Activated CD4-positive, alpha-beta memory T cell treated with anti-CD3 and anti-CD28 coated beads, Interleukin-2, amount 10 ng/mL, durations not matched to agents 7 days and 5 days (primary cell): Measurements from ENCODE around the gene POLR2L. TPM values are rescaled to one million over a fixed set of nuclear protein-coding genes. Genes with fewer than 3 reads are reported as not detected.

Source experiments
- CTCF ChIA-PET: fragments of 350-600 bp; sonication (Branson Sonifier 250); formaldehyde crosslinking; loops from one replicate; lab custom pipeline; 2021; ENCODE audit warnings: antibody characterized with exemption, inconsistent platforms; lab: Charles Lee
- POLR2A ChIA-PET: fragments of 350-600 bp; sonication (Branson Sonifier 250); formaldehyde crosslinking; loops from one replicate; lab custom pipeline; 2021; ENCODE audit warnings: antibody characterized with exemption; lab: Charles Lee
- DNase-seq: peaks from one replicate; pipeline ENCODE4 v3.0.0-alpha.2; 2020
- H3K27ac Mint-ChIP-seq: one replicate; pipeline ENCODE4 v1.8.0; 2021; ENCODE audit warnings: mild to moderate bottlenecking, mixed read lengths
- H3K27me3 Mint-ChIP-seq: one replicate; pipeline ENCODE4 v1.8.0; 2021; ENCODE audit warnings: mixed read lengths
- H3K36me3 Mint-ChIP-seq: one replicate; pipeline ENCODE4 v1.8.0; 2021; ENCODE audit warnings: low read depth, mixed read lengths
- H3K4me1 Mint-ChIP-seq: one replicate; pipeline ENCODE4 v1.8.0; 2021; ENCODE audit warnings: mixed read lengths
- H3K4me3 Mint-ChIP-seq: one replicate; pipeline ENCODE4 v1.8.0; 2021; ENCODE audit warnings: mild to moderate bottlenecking, mixed read lengths
- H3K9me3 Mint-ChIP-seq: one replicate; pipeline ENCODE4 v1.8.0; 2021; ENCODE audit warnings: mixed read lengths
- total RNA-seq, 2 experiments: library from RNA; stranded (reverse); gene quantifications; one replicate each; pipeline ENCODE4 v1.2.3, GENCODE V29; 2021

POLR2L gene
- total RNA-seq, 2 experiments from 2014 or later, result 59.3 to 61.5 TPM

DNA sequence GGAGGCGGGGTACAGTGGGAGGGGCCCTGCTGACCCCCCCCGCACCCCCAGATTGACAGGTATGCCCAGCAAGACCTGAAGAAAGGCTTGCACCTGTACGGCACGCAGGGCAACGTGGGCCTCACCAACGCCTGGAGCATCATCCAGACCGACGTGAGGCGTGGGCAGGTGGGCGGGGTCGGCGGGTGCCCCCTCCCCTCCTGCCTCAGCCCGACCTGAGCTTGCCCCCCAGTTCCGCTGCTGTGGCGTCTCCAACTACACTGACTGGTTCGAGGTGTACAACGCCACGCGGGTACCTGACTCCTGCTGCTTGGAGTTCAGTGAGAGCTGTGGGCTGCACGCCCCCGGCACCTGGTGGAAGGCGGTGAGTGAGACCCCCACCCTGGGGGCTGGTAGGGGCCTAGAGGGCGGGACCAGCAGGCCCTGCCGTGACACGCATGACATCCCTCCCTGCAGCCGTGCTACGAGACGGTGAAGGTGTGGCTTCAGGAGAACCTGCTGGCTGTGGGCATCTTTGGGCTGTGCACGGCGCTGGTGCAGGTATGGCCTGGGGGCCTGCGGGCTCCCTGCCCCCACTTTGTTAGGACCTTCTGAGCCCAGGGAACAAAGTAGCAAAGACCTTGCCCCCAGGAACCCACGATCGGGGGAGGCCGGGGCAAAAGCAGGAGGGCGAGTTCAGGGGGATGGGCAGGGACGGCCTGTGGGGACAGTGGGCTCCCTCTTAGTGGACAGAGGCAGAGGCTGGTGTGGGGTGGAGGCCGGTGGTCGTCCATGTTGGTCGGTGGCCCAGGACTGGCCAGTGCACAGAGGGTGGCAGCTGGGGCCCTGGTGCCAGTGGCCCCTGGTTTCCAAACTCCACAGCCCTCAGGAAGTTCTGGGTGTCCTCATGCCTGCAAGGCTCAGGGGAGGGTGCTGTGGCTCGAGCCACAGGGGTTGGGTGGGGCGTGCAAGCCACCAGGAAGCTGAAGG is 23.4 kb upstream of the POLR2L start:
- Mint-ChIP-seq H3K27me3 (no peaks in the 10 kb centered on the region), H3K9me3 (no peaks in the 10 kb centered on the region), H3K36me3 (no peaks in the 10 kb centered on the region), H3K27ac (no peak overlapping the region), H3K4me1 (no peaks in the 10 kb centered on the region), H3K4me3 (no peak overlapping the region)
- ChIA-PET CTCF (no interaction called here), POLR2A (no interaction called here)
- DNase-seq, result no peak

- no peaks in the 10 kb centered on the region for H3K27me3 Mint-ChIP-seq
- POLR2A ChIA-PET, result no interaction called here
- H3K9me3 Mint-ChIP-seq, result no peaks in the 10 kb centered on the region
- H3K4me1 Mint-ChIP-seq, result no peaks in the 10 kb centered on the region
- no peak for DNase-seq
- no peak overlapping the region for H3K27ac Mint-ChIP-seq
- CTCF ChIA-PET, result no interaction called here
- H3K36me3 Mint-ChIP-seq, result no peaks in the 10 kb centered on the region
- no peak overlapping the region for H3K4me3 Mint-ChIP-seq
Observed at GRCh38 chr11:864898-865297, 22.6 kb upstream of the POLR2L start.

- no peaks in the 10 kb centered on the region for H3K27me3 Mint-ChIP-seq
- no peaks in the 10 kb centered on the region for H3K36me3 Mint-ChIP-seq
- no peaks in the 10 kb centered on the region for H3K9me3 Mint-ChIP-seq
- H3K4me1 Mint-ChIP-seq, result no peaks in the 10 kb centered on the region
- CTCF ChIA-PET, result no interaction called here
- POLR2A ChIA-PET, result no interaction called here
- no peak for DNase-seq
- H3K4me3 Mint-ChIP-seq, result no peak overlapping the region
- H3K27ac Mint-ChIP-seq, result no peak overlapping the region
Observed at GRCh38 chr11:863910-864827, 21.8 kb upstream of the POLR2L start.

- DNase-seq, result no peak
- no peaks in the 10 kb centered on the region for H3K4me1 Mint-ChIP-seq
- H3K4me3 Mint-ChIP-seq, result no peak overlapping the region
- no peaks in the 10 kb centered on the region for H3K36me3 Mint-ChIP-seq
- H3K27ac Mint-ChIP-seq, result no peak overlapping the region
- ChIA-PET POLR2A (no interaction called here), CTCF (no interaction called here)
- H3K9me3 Mint-ChIP-seq, result no peaks in the 10 kb centered on the region
- H3K27me3 Mint-ChIP-seq, result no peaks in the 10 kb centered on the region
Observed at GRCh38 chr11:863023-863909, 20.9 kb upstream of the POLR2L start.

- no peaks in the 10 kb centered on the region for H3K4me1 Mint-ChIP-seq
- DNase-seq, result no peak
- no peaks in the 10 kb centered on the region for H3K27me3 Mint-ChIP-seq
- no peak overlapping the region for H3K27ac Mint-ChIP-seq
- no peaks in the 10 kb centered on the region for H3K36me3 Mint-ChIP-seq
- POLR2A ChIA-PET, result no interaction called here
- no peaks in the 10 kb centered on the region for H3K9me3 Mint-ChIP-seq
- CTCF ChIA-PET, result no interaction called here
- no peak overlapping the region for H3K4me3 Mint-ChIP-seq
Observed at GRCh38 chr11:862696-863022, 20.3 kb upstream of the POLR2L start.

DNA sequence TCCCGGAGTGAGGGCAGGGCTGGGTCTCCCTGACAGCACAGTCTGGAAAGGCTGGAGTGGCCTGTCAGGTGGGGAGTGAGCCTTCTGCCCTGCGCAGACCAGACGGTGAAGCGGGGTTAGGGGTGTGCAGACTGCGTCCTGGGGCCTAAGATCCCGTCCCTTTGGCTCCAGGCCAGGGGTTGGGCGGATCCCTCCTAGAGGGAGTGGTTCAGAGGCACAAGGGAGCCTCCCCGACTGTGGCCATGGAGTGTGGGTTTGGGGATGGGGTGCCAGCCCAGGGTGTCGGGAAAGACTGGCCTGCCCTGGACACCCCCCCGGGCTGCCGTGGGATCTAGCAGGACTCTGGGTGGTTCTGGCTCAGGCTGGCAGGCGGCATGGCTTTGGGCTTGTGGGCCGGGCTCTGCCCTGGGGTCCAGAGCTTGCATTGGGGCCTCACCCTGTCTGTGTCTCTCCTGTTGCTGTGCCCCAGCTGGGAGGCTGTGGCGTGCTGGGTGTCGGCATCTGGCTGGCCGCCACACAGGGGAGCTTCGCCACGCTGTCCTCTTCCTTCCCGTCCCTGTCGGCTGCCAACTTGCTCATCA is 19.8 kb upstream of the POLR2L start:
- Mint-ChIP-seq H3K36me3 (no peaks in the 10 kb centered on the region), H3K27me3 (no peaks in the 10 kb centered on the region), H3K4me1 (no peaks in the 10 kb centered on the region), H3K4me3 (no peak overlapping the region), H3K9me3 (no peaks in the 10 kb centered on the region), H3K27ac (no peak overlapping the region)
- CTCF ChIA-PET, result no interaction called here
- POLR2A ChIA-PET, result no interaction called here
- no peak for DNase-seq

DNA sequence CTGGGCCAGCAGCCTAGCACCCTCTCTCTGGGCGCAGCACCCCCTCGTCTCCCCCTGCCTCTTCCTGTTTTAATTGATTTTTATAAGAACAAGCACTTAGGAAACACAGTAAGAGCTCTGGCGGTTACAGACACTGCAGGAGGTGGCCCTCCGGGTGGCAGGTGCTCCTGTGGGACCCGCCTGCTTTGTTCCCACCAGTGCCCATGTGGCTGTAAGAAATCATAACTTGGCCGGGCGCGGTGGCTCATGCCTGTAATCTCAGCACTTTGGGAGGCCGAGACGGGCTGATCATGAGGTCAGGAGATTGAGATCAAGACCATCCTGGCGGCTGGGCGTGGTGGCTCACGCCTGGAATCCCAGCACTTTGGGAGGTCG is 18.8 kb upstream of the POLR2L start:
- no peaks in the 10 kb centered on the region for H3K4me1 Mint-ChIP-seq
- POLR2A ChIA-PET, result no interaction called here
- H3K4me3 Mint-ChIP-seq, result no peak overlapping the region
- no peaks in the 10 kb centered on the region for H3K27me3 Mint-ChIP-seq
- H3K36me3 Mint-ChIP-seq, result no peaks in the 10 kb centered on the region
- H3K9me3 Mint-ChIP-seq, result no peaks in the 10 kb centered on the region
- DNase-seq, result no peak
- CTCF ChIA-PET, result no interaction called here
- no peak overlapping the region for H3K27ac Mint-ChIP-seq

DNA sequence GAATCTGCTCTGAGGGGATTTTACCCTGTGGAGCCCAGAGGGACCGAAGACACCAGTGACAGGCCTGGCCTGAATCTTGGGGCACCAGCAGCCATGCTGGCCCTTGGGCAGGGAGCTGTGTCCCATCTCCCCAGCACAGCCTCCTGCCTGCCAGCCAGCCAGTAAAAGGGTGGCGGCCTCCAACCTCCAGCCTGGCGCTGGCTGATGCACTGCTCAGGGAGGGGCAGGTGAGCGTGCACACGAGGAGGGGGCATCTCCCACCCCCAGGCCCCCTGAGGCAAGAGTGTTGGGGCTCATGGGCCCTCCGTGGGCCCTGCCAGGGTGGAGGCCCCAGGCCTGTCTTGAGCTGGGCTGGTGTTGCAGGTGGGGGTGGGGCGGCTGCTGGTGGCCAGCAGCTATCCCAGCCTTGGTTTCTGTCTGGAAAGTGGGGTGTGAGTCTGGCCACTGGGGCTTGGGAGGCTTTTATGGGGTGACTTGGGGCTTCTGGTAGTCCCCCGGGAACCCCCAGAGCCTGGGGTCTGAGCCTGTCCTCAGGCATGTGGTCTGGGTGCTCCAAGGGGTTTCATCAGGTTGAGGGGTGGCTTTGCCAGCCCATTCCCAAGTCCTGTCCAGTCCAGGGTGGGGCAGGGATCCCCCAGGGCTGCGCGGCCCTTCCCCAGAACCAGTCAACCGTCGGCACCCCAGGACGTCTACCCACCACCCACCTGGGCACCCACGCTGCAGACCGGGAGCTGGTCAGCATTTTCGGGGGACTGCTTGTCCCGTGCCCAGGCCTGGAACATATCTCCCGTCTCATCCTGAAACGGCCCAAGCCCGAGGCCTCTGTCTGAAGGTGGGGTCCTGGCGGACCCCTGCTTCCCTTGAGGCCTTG is 18.1 kb upstream of the POLR2L start:
- ChIA-PET CTCF (no interaction called here), POLR2A (no interaction called here)

GRCh38 chr11:859394-860131 is 17.2 kb upstream of the POLR2L start:
- Mint-ChIP-seq H3K9me3 (no peaks in the 10 kb centered on the region), H3K36me3 (no peaks in the 10 kb centered on the region), H3K4me1 (no peaks in the 10 kb centered on the region), H3K4me3 (no peak overlapping the region), H3K27ac (no peak overlapping the region), H3K27me3 (no peaks in the 10 kb centered on the region)
- ChIA-PET CTCF (interaction anchor here (0.6 kb wide), 1 partner anchor 1882 kb away, joined by 3 read pairs; no protein-coding TSS in a partner anchor), POLR2A (no interaction called here)
- DNase-seq, result no peak

More for the DNA sequence above, 18.1 kb upstream of the POLR2L start:
- Mint-ChIP-seq H3K27me3 (no peaks in the 10 kb centered on the region), H3K36me3 (no peaks in the 10 kb centered on the region), H3K4me1 (no peaks in the 10 kb centered on the region), H3K27ac (no peak overlapping the region), H3K4me3 (no peak overlapping the region), H3K9me3 (no peaks in the 10 kb centered on the region)
- no peak for DNase-seq

- no peak for DNase-seq
- Mint-ChIP-seq H3K27me3 (no peaks in the 10 kb centered on the region), H3K27ac (no peak overlapping the region), H3K4me3 (no peak overlapping the region), H3K4me1 (no peaks in the 10 kb centered on the region), H3K9me3 (no peaks in the 10 kb centered on the region), H3K36me3 (no peaks in the 10 kb centered on the region)
- POLR2A ChIA-PET, result no interaction called here
- CTCF ChIA-PET, result interaction anchor here (2.6 kb wide), 1 partner anchor 11 kb away, joined by 10 read pairs; no protein-coding TSS in a partner anchor
Observed at GRCh38 chr11:858762-859339, 16.5 kb upstream of the POLR2L start.
